ENCODE results near the gene PTPN12. TPM values are rescaled to one million over a fixed set of nuclear protein-coding genes. Genes with fewer than 3 reads are reported as not detected.
"Not testable (repeated sequence)": the region's sequence is repeated elsewhere in the genome, so short reads cannot be mapped to it uniquely, and the experiment has no call there.

Gene PTPN12
- polyA plus RNA-seq, 1 experiment: 45.3 TPM

GRCh38 chr7:77538281-77539212, 1.5 kb downstream of the PTPN12 start:
- CTCF ChIA-PET: interaction anchor here (0.7 kb wide), 1 partner anchor 82 kb away, joined by 4 read pairs; no protein-coding TSS in a partner anchor
- H3K4me3 ChIP-seq (ENCODE audit: low read depth, low read length): peak overlapping the region; percentile 99
- peak; percentile 71 for DNase-seq (ENCODE audit: low read depth, low spot score)
- H3K9me3 ChIP-seq (ENCODE audit: control insufficient read depth, insufficient read depth, low read length): peaks cover 9% of the 10 kb centered on the region; the same call in 1 of the 2 replicates
- POLR2A ChIA-PET: interaction anchor here (0.5 to 0.9 kb wide), 3 partner anchors 11 to 262 kb away, joined by 4 to 5 read pairs (median 4); no protein-coding TSS in a partner anchor
- peak overlapping the region; percentile 84 for H3K27ac ChIP-seq (ENCODE audit: low read depth, low read length)
- no peaks in the 10 kb centered on the region for H3K27me3 ChIP-seq (ENCODE audit: control insufficient read depth, insufficient read depth, low read length)
- TF ChIP-seq, protein P1, sequence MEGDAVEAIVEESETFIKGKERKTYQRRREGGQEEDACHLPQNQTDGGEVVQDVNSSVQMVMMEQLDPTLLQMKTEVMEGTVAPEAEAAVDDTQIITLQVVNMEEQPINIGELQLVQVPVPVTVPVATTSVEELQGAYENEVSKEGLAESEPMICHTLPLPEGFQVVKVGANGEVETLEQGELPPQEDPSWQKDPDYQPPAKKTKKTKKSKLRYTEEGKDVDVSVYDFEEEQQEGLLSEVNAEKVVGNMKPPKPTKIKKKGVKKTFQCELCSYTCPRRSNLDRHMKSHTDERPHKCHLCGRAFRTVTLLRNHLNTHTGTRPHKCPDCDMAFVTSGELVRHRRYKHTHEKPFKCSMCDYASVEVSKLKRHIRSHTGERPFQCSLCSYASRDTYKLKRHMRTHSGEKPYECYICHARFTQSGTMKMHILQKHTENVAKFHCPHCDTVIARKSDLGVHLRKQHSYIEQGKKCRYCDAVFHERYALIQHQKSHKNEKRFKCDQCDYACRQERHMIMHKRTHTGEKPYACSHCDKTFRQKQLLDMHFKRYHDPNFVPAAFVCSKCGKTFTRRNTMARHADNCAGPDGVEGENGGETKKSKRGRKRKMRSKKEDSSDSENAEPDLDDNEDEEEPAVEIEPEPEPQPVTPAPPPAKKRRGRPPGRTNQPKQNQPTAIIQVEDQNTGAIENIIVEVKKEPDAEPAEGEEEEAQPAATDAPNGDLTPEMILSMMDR (IDR thresholded peaks at IDR 0.05; ENCODE audit: low read depth, low read length): no peak

DNA sequence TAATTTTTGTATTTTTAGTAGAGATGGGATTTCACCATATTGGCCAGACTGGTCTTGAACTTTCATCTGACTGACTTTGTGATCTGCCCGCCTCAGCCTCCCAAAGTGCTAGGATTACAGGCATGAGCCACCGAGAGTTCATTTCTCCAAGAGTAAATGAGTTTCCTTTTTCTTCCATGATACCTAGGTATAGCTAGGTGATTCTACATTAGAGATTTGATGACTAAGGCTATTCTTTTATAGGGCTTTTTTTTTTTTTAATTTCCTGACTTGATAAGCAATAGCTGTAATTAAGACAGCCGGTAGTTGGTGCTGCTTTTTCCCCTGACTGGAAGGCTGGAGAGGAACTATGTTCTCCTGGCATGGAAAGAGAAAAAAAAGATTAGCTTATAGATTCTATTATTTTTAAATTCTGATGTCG, 3.3 kb downstream of the PTPN12 start:
- H3K4me3 ChIP-seq (ENCODE audit: low read depth, low read length): no peak overlapping the region
- no peaks in the 10 kb centered on the region; the same call in 1 of the 2 replicates for H3K9me3 ChIP-seq (ENCODE audit: control insufficient read depth, insufficient read depth, low read length)
- ChIA-PET POLR2A (interaction anchor here (0.7 to 0.9 kb wide), 3 partner anchors 27 to 209 kb away, joined by 3 to 4 read pairs (median 3); no protein-coding TSS in a partner anchor), CTCF (interaction anchor here (1.2 kb wide), 1 partner anchor 17 kb away, joined by 7 read pairs; no protein-coding TSS in a partner anchor)
- TF ChIP-seq, protein P1 (IDR thresholded peaks at IDR 0.05; ENCODE audit: low read depth, low read length): no peak
- no peak for DNase-seq (ENCODE audit: low read depth, low spot score)
- no peak overlapping the region for H3K27ac ChIP-seq (ENCODE audit: low read depth, low read length)
- H3K27me3 ChIP-seq (ENCODE audit: control insufficient read depth, insufficient read depth, low read length): no peaks in the 10 kb centered on the region

GRCh38 chr7:77540993-77541392, 3.9 kb downstream of the PTPN12 start:
- not testable (repeated sequence) for DNase-seq (ENCODE audit: low read depth, low spot score); H3K4me3 ChIP-seq (ENCODE audit: low read depth, low read length); H3K9me3 ChIP-seq (ENCODE audit: control insufficient read depth, insufficient read depth, low read length); H3K27ac ChIP-seq (ENCODE audit: low read depth, low read length); H3K27me3 ChIP-seq (ENCODE audit: control insufficient read depth, insufficient read depth, low read length)
- POLR2A ChIA-PET: interaction anchor here (0.7 to 0.9 kb wide), 2 partner anchors 26 to 209 kb away, joined by 3 to 4 read pairs; no protein-coding TSS in a partner anchor
- CTCF ChIA-PET: interaction anchor here (1.2 kb wide), 1 partner anchor 17 kb away, joined by 7 read pairs; no protein-coding TSS in a partner anchor

GRCh38 chr7:77542409-77542808, 5.3 kb downstream of the PTPN12 start:
- ChIA-PET CTCF (interaction anchor here (0.6 to 1.3 kb wide), 2 partner anchors 87 to 109 kb away, joined by 3 to 4 read pairs; no protein-coding TSS in a partner anchor), POLR2A (no interaction called here)
- no peaks in the 10 kb centered on the region; the same call in 1 of the 2 replicates for H3K9me3 ChIP-seq (ENCODE audit: control insufficient read depth, insufficient read depth, low read length)
- H3K27me3 ChIP-seq (ENCODE audit: control insufficient read depth, insufficient read depth, low read length): no peaks in the 10 kb centered on the region
- DNase-seq (ENCODE audit: low read depth, low spot score): no peak
- TF ChIP-seq, protein P1 (IDR thresholded peaks at IDR 0.05; ENCODE audit: low read depth, low read length): no peak
- no peak overlapping the region for H3K27ac ChIP-seq (ENCODE audit: low read depth, low read length)
- H3K4me3 ChIP-seq (ENCODE audit: low read depth, low read length): no peak overlapping the region

GRCh38 chr7:77542895-77543294, 5.8 kb downstream of the PTPN12 start:
- H3K4me3 ChIP-seq (ENCODE audit: low read depth, low read length): no peak overlapping the region
- DNase-seq (ENCODE audit: low read depth, low spot score): no peak
- TF ChIP-seq, protein P1 (IDR thresholded peaks at IDR 0.05; ENCODE audit: low read depth, low read length): no peak
- H3K27me3 ChIP-seq (ENCODE audit: control insufficient read depth, insufficient read depth, low read length): no peaks in the 10 kb centered on the region
- POLR2A ChIA-PET: no interaction called here
- CTCF ChIA-PET: interaction anchor here (0.6 to 1.3 kb wide), 2 partner anchors 87 to 109 kb away, joined by 3 to 4 read pairs; no protein-coding TSS in a partner anchor
- no peaks in the 10 kb centered on the region for H3K9me3 ChIP-seq (ENCODE audit: control insufficient read depth, insufficient read depth, low read length)
- no peak overlapping the region for H3K27ac ChIP-seq (ENCODE audit: low read depth, low read length)

All from AG04450 (cell line).